DLD1 (cell line): ENCODE data around the gene ZNF569.
"Not testable (repeated sequence)": the region's sequence is repeated elsewhere in the genome, so short reads cannot be mapped to it uniquely, and the experiment has no call there.

ENCODE experiments used
- in situ Hi-C: cut with HindIII; loops from 2 replicates; pipeline ENCODE4 v1.10.0; 2017; ENCODE audit warnings: low sequenced_read_pairs

Gene ZNF569

DNA sequence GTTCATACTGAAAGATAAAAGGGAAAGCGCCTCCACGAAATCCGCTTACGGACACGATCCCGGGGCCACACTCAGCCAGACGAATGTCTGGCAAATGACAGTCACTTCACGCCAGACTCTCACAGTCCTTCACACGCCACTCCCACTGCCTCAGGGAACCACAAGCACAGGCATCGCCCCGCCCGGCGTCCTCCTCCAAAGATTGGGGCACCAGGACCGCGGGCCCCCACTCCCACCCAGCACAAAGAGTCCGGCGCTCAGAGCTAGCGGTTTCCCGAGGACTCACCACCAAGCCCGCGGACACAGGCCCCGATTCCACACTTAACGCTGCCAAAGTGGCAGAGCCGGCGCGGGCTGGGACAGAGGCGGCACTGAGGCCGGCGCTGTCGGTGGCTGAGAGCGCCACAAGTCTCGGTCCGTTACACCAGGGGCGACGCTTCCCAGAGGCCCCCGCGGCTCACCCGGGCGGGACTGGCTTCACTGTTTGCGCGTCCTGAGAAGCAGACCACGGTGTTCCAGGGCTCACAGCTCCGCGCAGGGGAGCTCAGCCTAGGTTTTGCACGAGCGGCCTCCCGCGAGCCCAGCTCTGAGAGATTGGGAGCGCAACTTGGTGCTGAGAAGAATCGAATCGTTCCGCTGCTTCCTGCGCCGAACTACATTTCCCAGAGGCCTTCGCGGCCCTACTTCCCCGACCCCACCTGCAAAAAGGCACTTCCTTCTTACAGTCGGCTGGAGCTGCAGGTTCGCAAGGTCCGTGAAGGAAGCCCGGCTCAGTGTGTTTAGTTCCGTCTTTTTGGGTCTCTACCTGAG, at the start of gene ZNF569:
Gene ZNF569 (minus strand): TSS at position 647 of the 810 bp plus-strand sequence. CDS start 22,523 bp downstream, outside the sequence.
- in situ Hi-C loops: no loop called here

- in situ Hi-C loops: no loop called here
Observed at GRCh38 chr19:37513397-37513796, 46.2 kb upstream of the ZNF569 start.

DNA sequence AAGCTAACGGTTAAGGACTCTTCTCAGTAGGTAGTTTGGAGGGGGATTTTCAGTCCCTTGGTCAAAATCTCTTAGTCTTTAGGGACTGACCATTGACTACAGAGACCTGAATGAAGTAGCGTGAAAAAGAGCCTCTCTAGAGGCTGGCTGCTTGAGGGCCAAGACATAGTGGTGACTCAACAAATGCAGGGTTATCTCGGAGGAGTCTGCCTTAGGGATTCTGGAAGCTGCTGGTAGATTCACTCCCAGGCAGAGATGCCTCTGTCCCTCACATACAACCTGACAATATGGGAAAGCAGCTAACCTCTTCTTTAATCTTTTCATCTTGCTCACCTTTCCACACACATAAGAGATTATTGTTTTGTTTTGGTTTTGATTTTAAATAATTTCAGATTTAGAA, 44.6 kb upstream of the ZNF569 start:
- in situ Hi-C loops: no loop called here

- in situ Hi-C loops: no loop called here
Observed at GRCh38 chr19:37511186-37511585, 43.9 kb upstream of the ZNF569 start.

DNA sequence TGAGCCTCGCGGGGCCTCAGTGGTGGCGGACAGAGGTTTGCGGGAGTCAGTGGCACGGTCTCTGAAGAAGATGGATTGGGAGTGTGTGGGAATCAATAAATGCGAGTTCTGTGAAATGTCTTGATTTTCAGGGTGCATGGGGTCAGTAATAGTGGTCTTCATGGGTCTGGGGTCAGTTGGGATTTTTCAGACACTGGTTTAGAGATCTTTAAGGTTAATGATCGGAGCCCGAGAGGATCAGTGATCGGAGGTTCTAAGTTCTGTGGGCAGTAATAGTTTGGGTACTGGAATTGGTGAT, 39.9 kb upstream of the ZNF569 start:
- in situ Hi-C loops: no loop called here

- in situ Hi-C loops: no loop called here
Observed at GRCh38 chr19:37506387-37507166, 39.3 kb upstream of the ZNF569 start, which contains the start of gene ZNF793. Gene ZNF793, plus strand, starts transcription at chr19:37506939. Its CDS starts 16,501 bp downstream, at chr19:37523440.

DNA sequence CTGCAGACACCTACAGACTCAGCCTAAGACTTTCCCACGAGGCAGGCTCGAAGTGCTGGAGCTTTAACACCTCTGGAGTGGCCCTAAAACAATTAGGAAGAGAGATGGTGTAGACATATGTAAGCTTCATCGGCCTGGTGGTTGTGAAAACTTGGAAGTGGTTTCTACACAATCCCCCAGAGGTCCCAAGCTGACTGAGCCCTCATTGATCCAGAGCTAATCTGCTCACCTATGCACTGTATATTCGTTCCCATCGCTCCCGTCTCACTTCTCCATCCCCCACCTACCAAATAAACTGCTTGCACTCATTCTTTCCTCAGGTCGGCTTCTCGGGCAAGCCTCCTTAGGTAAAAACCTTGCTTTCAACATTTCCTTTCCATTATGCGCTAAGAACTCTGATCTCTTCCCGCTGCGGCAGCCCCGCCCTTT, 38.7 kb upstream of the ZNF569 start:
- in situ Hi-C loops: no loop called here

- in situ Hi-C loops: no loop called here
Observed at GRCh38 chr19:37492213-37492612, 25.0 kb upstream of the ZNF569 start.

DNA sequence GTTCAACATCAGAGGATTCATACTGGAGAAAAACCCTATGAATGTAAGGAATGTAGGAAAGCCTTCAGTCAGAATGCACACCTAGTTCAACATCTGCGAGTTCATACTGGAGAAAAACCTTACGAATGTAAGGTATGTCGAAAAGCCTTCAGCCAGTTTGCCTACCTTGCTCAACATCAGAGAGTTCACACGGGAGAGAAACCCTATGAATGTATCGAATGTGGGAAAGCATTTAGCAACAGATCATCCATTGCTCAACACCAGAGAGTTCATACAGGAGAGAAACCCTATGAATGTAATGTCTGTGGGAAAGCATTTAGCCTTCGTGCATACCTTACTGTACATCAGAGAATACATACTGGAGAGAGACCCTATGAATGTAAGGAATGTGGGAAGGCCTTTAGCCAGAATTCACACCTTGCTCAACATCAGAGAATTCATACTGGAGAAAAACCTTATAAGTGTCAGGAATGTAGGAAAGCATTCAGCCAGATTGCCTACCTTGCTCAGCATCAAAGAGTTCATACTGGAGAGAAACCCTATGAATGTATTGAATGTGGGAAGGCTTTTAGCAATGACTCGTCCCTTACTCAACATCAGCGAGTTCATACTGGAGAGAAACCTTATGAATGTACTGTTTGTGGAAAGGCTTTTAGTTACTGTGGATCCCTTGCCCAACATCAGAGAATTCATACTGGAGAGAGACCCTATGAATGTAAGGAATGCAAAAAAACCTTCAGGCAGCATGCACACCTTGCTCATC, 17.3 kb upstream of the ZNF569 start:
- in situ Hi-C loops: no loop called here

- in situ Hi-C loops: no loop called here
Observed at GRCh38 chr19:37472165-37472564, 4.9 kb upstream of the ZNF569 start.

- in situ Hi-C loops: no loop called here
Observed at GRCh38 chr19:37470216-37470615, 3.0 kb upstream of the ZNF569 start.

- in situ Hi-C loops: no loop called here
Observed at GRCh38 chr19:37468961-37469777, 1.9 kb upstream of the ZNF569 start, which contains the start of gene ZNF570. Gene ZNF570, plus strand, starts transcription at chr19:37469356. Its CDS starts 999 bp downstream, at chr19:37470355.

DNA sequence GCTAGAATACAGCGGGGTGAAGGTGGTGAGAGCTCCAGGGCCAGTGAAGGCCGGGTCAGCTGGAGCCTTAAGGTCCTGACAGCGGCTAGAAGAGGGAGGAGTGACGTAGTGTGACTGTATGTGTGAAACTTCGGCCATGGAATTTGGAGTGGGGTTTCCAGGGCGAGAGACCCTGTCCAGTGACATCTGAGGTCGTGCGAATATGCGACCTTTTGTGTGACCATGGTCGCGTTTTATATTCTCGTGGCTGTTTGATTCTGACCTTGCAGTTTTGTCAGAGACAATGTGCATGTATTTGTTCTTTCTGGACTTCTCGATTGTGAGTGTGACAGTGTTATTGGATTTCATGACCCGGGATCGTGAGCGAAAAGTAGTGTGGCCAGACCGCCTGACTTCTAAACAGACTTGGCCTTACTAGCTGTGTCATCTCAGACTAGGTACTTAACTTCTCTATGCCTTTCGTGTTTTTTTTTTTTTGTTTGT, 405 bp upstream of the ZNF569 start:
- in situ Hi-C loops: no loop called here

GRCh38 chr19:37466277-37466797, 907 bp downstream of the ZNF569 start:
- in situ Hi-C loops: no loop called here

DNA sequence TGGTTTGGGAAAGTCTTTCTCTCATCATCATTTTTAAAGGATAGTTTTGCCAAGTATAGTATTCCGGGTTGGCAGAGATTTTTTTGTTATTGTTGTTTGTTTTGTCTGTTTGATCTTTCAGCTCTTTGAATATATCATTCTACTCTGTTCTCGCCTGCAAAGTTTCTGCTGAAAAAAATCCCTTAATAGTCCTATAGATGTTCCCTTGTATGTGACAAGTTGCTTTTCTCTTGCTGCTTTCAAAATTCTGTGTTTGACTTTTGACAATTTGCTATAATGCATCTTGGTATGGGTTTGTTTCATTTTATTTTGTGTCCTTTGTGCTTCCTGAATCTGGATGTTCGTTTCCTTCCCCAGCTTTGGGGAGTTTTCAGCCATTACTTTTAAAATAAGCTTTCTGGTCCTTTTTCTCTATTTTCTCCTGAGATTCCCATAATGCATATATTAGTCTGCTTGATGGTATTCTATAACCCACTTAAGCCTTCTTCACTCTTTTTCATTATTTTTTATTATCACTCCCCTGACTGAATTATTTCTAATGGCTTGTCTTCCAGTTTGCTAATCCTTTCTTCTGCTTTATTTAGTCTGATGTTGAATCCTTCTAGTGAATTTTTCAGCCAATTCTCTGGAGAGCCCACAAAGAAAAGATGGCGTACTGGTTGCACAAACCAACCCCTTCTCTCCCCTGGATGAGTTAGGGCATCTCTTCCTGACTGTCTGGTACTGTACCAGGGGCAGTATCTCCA, 14.6 kb downstream of the ZNF569 start:
- in situ Hi-C loops: no loop called here

DNA sequence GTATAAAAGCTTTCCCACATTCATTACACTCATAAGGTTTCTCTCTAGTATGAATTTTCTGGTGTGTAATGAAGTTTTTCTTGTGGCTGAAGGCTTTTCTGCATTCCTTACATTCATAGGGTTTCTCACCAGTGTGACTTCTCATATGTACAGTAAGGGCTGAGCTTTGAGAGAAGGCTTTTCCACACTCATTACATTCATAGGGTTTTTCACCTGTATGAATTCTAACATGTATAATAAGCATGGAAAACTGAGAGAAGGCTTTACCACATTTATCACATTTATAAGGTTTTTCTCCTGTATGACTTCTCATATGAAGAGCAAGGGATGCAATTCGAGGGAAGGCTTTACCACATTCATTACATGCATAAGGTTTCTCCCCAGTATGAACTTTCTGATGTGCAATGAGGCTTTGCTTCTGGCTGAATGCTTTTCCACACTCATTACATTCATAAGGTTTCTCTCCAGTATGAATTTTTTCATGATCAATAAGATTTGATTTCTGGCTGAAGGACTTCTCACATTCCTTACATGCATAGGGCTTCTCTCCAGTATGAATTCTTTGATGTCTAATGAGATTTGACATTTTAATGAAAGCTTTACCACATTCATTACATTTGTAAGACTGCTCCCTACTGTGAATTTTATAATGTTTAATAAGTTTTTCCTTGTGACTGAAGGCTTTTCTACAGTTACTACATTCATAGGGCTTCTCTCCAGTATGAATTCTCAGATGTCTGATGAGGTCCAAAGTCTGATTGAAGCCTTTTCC, 53.7 kb downstream of the ZNF569 start:
- in situ Hi-C loops: no loop called here

DNA sequence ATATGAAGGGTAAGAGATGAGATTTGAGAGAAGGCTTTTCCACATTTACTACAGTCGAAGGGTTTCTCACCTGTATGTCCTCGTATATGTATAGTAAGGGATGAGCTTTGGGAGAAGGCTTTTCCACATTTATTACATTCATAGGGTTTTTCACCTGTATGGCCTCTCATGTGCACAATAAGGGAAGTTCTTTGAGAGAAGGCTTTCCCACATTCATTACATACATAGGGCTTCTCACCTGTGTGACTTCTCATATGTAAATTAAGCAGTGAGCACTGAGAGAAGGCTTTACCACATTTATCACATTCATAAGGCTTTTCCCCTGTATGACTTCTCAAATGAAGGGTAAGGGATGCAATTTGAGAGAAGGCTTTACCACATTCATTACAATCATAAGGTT, 54.5 kb downstream of the ZNF569 start:
- in situ Hi-C loops: no loop called here

- in situ Hi-C loops: not testable (repeated sequence)
Observed at GRCh38 chr19:37406140-37406846, 61.0 kb downstream of the ZNF569 start.
